GM18873 (cell line): ENCODE results near the gene LZTR1.
"Not testable (repeated sequence)": the region's sequence is repeated elsewhere in the genome, so short reads cannot be mapped to it uniquely, and the experiment has no call there.

Source experiments
- ATAC-seq: cut with Tn5 transposase; IDR thresholded peaks from one replicate; pipeline ENCODE4 v1.9.1; 2021; ENCODE audit warnings: mild to moderate bottlenecking, moderate library complexity, moderate number of reproducible peaks; ENCODE audit not compliant: unreplicated experiment, low FRiP score

The LZTR1 gene

GRCh38 chr22:20981787-20982562 lies at the start of gene LZTR1:
Gene LZTR1 (plus strand): TSS chr22:20982297. CDS start chr22:20982372, 75 bp downstream.
- peak; percentile 76 for ATAC-seq

- ATAC-seq: no peak
Observed at GRCh38 chr22:20933910-20934309, 48.2 kb upstream of the LZTR1 start.

GRCh38 chr22:20935049-20935448 lies 47.0 kb upstream of the LZTR1 start:
- ATAC-seq: not testable (repeated sequence)

- not testable (repeated sequence) for ATAC-seq
Observed at GRCh38 chr22:20935780-20936539, 46.1 kb upstream of the LZTR1 start.

GRCh38 chr22:20937031-20937793 lies 44.9 kb upstream of the LZTR1 start:
- no peak for ATAC-seq

- no peak for ATAC-seq
Observed at GRCh38 chr22:20937794-20938671, 44.1 kb upstream of the LZTR1 start.

- ATAC-seq: not testable (repeated sequence)
Observed at GRCh38 chr22:20939457-20940185, 42.5 kb upstream of the LZTR1 start.

- ATAC-seq: no peak
Observed at GRCh38 chr22:20940186-20940651, 41.9 kb upstream of the LZTR1 start.

GRCh38 chr22:20940904-20941385 lies 41.2 kb upstream of the LZTR1 start:
- ATAC-seq: no peak

GRCh38 chr22:20942203-20942902 lies 39.7 kb upstream of the LZTR1 start:
- ATAC-seq: not testable (repeated sequence)

- no peak for ATAC-seq
Observed at GRCh38 chr22:20943104-20943933, 38.8 kb upstream of the LZTR1 start.

GRCh38 chr22:20944042-20944441 lies 38.1 kb upstream of the LZTR1 start:
- no peak for ATAC-seq

- ATAC-seq: no peak
Observed at GRCh38 chr22:20945578-20945934, 36.5 kb upstream of the LZTR1 start.

GRCh38 chr22:20946080-20946986 lies 35.8 kb upstream of the LZTR1 start:
- ATAC-seq: no peak

- no peak for ATAC-seq
Observed at GRCh38 chr22:20946991-20947390, 35.1 kb upstream of the LZTR1 start.

- ATAC-seq: no peak
Observed at GRCh38 chr22:20948450-20948849, 33.6 kb upstream of the LZTR1 start.

- ATAC-seq: no peak
Observed at GRCh38 chr22:20948989-20949388, 33.1 kb upstream of the LZTR1 start.
